ENCODE data around the gene PCED1A. TPM values are rescaled to one million over a fixed set of nuclear protein-coding genes. Genes with fewer than 3 reads are reported as not detected.
A peak's percentile ranks its signal among the peaks of the same experiment; 100 is the strongest.

Gene PCED1A
- total RNA-seq, 2 donors from 2014 or later: 15.0 to 38.5 TPM

- peaks cover 36% of the 10 kb centered on the region for H3K4me1 Mint-ChIP-seq
- no peaks in the 10 kb centered on the region for H3K27me3 Mint-ChIP-seq
- peaks cover 20% of the 10 kb centered on the region for H3K36me3 Mint-ChIP-seq (ENCODE audit: low read depth)
- H3K9me3 Mint-ChIP-seq: no peaks in the 10 kb centered on the region
- ATAC-seq (replicated peaks): peak; percentile 48
- peak overlapping the region; percentile 96 for H3K4me3 Mint-ChIP-seq
- peak overlapping the region; percentile 90 for H3K27ac Mint-ChIP-seq
These were observed 32.1 kb upstream of the PCED1A start for GRCh38 chr20:2872459-2873009.

- Mint-ChIP-seq H3K4me3 (peak overlapping the region; percentile 96), H3K4me1 (peaks cover 37% of the 10 kb centered on the region), H3K27me3 (no peaks in the 10 kb centered on the region), H3K9me3 (no peaks in the 10 kb centered on the region), H3K27ac (no peak overlapping the region), H3K36me3 (ENCODE audit: low read depth) (peaks cover 14% of the 10 kb centered on the region)
- no peak for ATAC-seq (replicated peaks)
These were observed 31.4 kb upstream of the PCED1A start for GRCh38 chr20:2871661-2872458.

- H3K36me3 Mint-ChIP-seq (ENCODE audit: low read depth): peaks cover 11% of the 10 kb centered on the region
- no peaks in the 10 kb centered on the region for H3K9me3 Mint-ChIP-seq
- peak overlapping the region; percentile 96 for H3K4me3 Mint-ChIP-seq
- H3K27me3 Mint-ChIP-seq: no peaks in the 10 kb centered on the region
- H3K4me1 Mint-ChIP-seq: peaks cover 33% of the 10 kb centered on the region
- no peak overlapping the region for H3K27ac Mint-ChIP-seq
- no peak for ATAC-seq (replicated peaks)
These were observed 30.6 kb upstream of the PCED1A start for GRCh38 chr20:2871111-2871465.

- no peaks in the 10 kb centered on the region for H3K27me3 Mint-ChIP-seq
- H3K4me3 Mint-ChIP-seq: no peak overlapping the region
- peaks cover 11% of the 10 kb centered on the region for H3K36me3 Mint-ChIP-seq (ENCODE audit: low read depth)
- no peak for ATAC-seq (replicated peaks)
- H3K4me1 Mint-ChIP-seq: peaks cover 21% of the 10 kb centered on the region
- H3K27ac Mint-ChIP-seq: no peak overlapping the region
- H3K9me3 Mint-ChIP-seq: no peaks in the 10 kb centered on the region
These were observed 28.9 kb upstream of the PCED1A start for GRCh38 chr20:2869381-2869780.

GRCh38 chr20:2867081-2867864 is 26.8 kb upstream of the PCED1A start:
- peaks cover 21% of the 10 kb centered on the region for H3K4me1 Mint-ChIP-seq
- no peak overlapping the region for H3K27ac Mint-ChIP-seq
- no peaks in the 10 kb centered on the region for H3K9me3 Mint-ChIP-seq
- H3K27me3 Mint-ChIP-seq: no peaks in the 10 kb centered on the region
- H3K4me3 Mint-ChIP-seq: no peak overlapping the region
- H3K36me3 Mint-ChIP-seq (ENCODE audit: low read depth): peaks cover 17% of the 10 kb centered on the region
- ATAC-seq (replicated peaks): no peak

GRCh38 chr20:2866236-2866635 is 25.8 kb upstream of the PCED1A start:
- Mint-ChIP-seq H3K27me3 (no peaks in the 10 kb centered on the region), H3K4me1 (peaks cover 15% of the 10 kb centered on the region), H3K27ac (no peak overlapping the region), H3K36me3 (ENCODE audit: low read depth) (peaks cover 22% of the 10 kb centered on the region), H3K9me3 (no peaks in the 10 kb centered on the region), H3K4me3 (no peak overlapping the region)
- no peak for ATAC-seq (replicated peaks)

GRCh38 chr20:2865630-2866029 is 25.2 kb upstream of the PCED1A start:
- Mint-ChIP-seq H3K4me3 (no peak overlapping the region), H3K4me1 (peaks cover 9% of the 10 kb centered on the region), H3K27me3 (no peaks in the 10 kb centered on the region), H3K36me3 (ENCODE audit: low read depth) (peaks cover 26% of the 10 kb centered on the region), H3K9me3 (no peaks in the 10 kb centered on the region), H3K27ac (peak overlapping the region; percentile 58)
- peak; percentile 3 for ATAC-seq (replicated peaks)

- Mint-ChIP-seq H3K27me3 (no peaks in the 10 kb centered on the region), H3K4me3 (no peak overlapping the region), H3K36me3 (ENCODE audit: low read depth) (peaks cover 26% of the 10 kb centered on the region), H3K4me1 (peaks cover 4% of the 10 kb centered on the region), H3K27ac (peak overlapping the region; percentile 58), H3K9me3 (no peaks in the 10 kb centered on the region)
- ATAC-seq (replicated peaks): no peak
These were observed 24.6 kb upstream of the PCED1A start for GRCh38 chr20:2865101-2865500.

- Mint-ChIP-seq H3K9me3 (no peaks in the 10 kb centered on the region), H3K27ac (no peak overlapping the region), H3K4me3 (no peak overlapping the region), H3K36me3 (ENCODE audit: low read depth) (peaks cover 26% of the 10 kb centered on the region), H3K4me1 (peaks cover 4% of the 10 kb centered on the region), H3K27me3 (no peaks in the 10 kb centered on the region)
- no peak for ATAC-seq (replicated peaks)
These were observed 24.2 kb upstream of the PCED1A start for GRCh38 chr20:2864626-2865025.

- H3K9me3 Mint-ChIP-seq: no peaks in the 10 kb centered on the region
- H3K27me3 Mint-ChIP-seq: no peaks in the 10 kb centered on the region
- H3K27ac Mint-ChIP-seq: no peak overlapping the region
- H3K36me3 Mint-ChIP-seq (ENCODE audit: low read depth): peaks cover 18% of the 10 kb centered on the region
- ATAC-seq (replicated peaks): no peak
- no peak overlapping the region for H3K4me3 Mint-ChIP-seq
- H3K4me1 Mint-ChIP-seq: no peaks in the 10 kb centered on the region
These were observed 19.1 kb upstream of the PCED1A start for GRCh38 chr20:2859330-2860121.

GRCh38 chr20:2858591-2858990 is 18.1 kb upstream of the PCED1A start:
- Mint-ChIP-seq H3K36me3 (ENCODE audit: low read depth) (peaks cover 12% of the 10 kb centered on the region), H3K4me1 (no peaks in the 10 kb centered on the region), H3K27me3 (no peaks in the 10 kb centered on the region), H3K27ac (no peak overlapping the region), H3K4me3 (no peak overlapping the region), H3K9me3 (no peaks in the 10 kb centered on the region)
- ATAC-seq (replicated peaks): no peak

- Mint-ChIP-seq H3K4me1 (no peaks in the 10 kb centered on the region), H3K27me3 (no peaks in the 10 kb centered on the region), H3K9me3 (no peaks in the 10 kb centered on the region), H3K36me3 (ENCODE audit: low read depth) (no peaks in the 10 kb centered on the region), H3K4me3 (no peak overlapping the region), H3K27ac (no peak overlapping the region)
- no peak for ATAC-seq (replicated peaks)
These were observed 10.6 kb upstream of the PCED1A start for GRCh38 chr20:2851086-2851485.

- Mint-ChIP-seq H3K4me1 (peaks cover 8% of the 10 kb centered on the region), H3K27me3 (no peaks in the 10 kb centered on the region), H3K9me3 (no peaks in the 10 kb centered on the region), H3K27ac (no peak overlapping the region), H3K4me3 (no peak overlapping the region), H3K36me3 (ENCODE audit: low read depth) (no peaks in the 10 kb centered on the region)
- peak; percentile 60 for ATAC-seq (replicated peaks)
These were observed 9.1 kb upstream of the PCED1A start for GRCh38 chr20:2849529-2849928.

GRCh38 chr20:2847802-2848201 is 7.3 kb upstream of the PCED1A start:
- no peak overlapping the region for H3K4me3 Mint-ChIP-seq
- no peak for ATAC-seq (replicated peaks)
- no peak overlapping the region for H3K27ac Mint-ChIP-seq
- H3K27me3 Mint-ChIP-seq: no peaks in the 10 kb centered on the region
- H3K4me1 Mint-ChIP-seq: peaks cover 19% of the 10 kb centered on the region
- H3K9me3 Mint-ChIP-seq: no peaks in the 10 kb centered on the region
- H3K36me3 Mint-ChIP-seq (ENCODE audit: low read depth): no peaks in the 10 kb centered on the region

Data from activated T-helper 17 cell treated with anti-CD3 and anti-CD28 coated beads, Interleukin-2, amount 50 U/mL, for 72 hours (primary cell).